Measurements from ENCODE around the gene GNA12. TPM values are rescaled to one million over a fixed set of nuclear protein-coding genes. Genes with fewer than 3 reads are reported as not detected.

Gene GNA12
- total and polyA plus RNA-seq, 2 of the 4 experiments (the other 2 are of a cell fraction), result 14.3 to 93.9 TPM

GRCh38 chr7:2718296-2718965, 125.7 kb downstream of the GNA12 start:
- no peak overlapping the region for H2AFZ ChIP-seq (replicated peaks; ENCODE audit: low read length, poor library complexity)
- dilution Hi-C loops (cut with HindIII; ENCODE audit: low sequenced_read_pairs, unreplicated experiment), result no loop called here
- H2BK20ac ChIP-seq (ENCODE audit: low read depth, low read length), result no peak overlapping the region
- peaks cover 29% of the 10 kb centered on the region for H3K36me3 ChIP-seq (ENCODE audit: control insufficient read depth, insufficient read depth, low read length)
- BruUV-seq (replicated peaks), result no TSS peak
- CTCF ChIA-PET, result interaction anchor here (0.6 to 1.1 kb wide), 3 partner anchors 9 to 103 kb away, joined by 3 to 5 read pairs (median 5); no protein-coding TSS in a partner anchor
- no peak overlapping the region for H3K18ac ChIP-seq (ENCODE audit: low read depth, low read length)
- no peak overlapping the region for H3K27ac ChIP-seq (ENCODE audit: insufficient read depth, low read length)
- H3K27me3 ChIP-seq (ENCODE audit: control insufficient read depth, insufficient read depth, low read length), result no peaks in the 10 kb centered on the region
- H2BK120ac ChIP-seq (ENCODE audit: low read depth, low read length), result no peak overlapping the region
- DNase-seq, result no peak
- peaks cover 11% of the 10 kb centered on the region; the same call in 1 of the 2 replicates for H3K4me1 ChIP-seq (ENCODE audit: control insufficient read depth, insufficient read depth, low read length)
- no peak for TF ChIP-seq RCOR1 (IDR thresholded peaks at IDR 0.05; ENCODE audit: insufficient replicate concordance, low read length)
- ATAC-seq (ENCODE audit: low read depth), result no peak
- 89% methylated on average over 22 of the region's 34 CpGs; no CpG with 5 or more reads in 1 of the 2 experiments for WGBS, 2 experiments (ENCODE audit: extremely low coverage in 2 of 2, insufficient read length in 1 of 2)
- no peak overlapping the region for H4K5ac ChIP-seq (ENCODE audit: low read depth, low read length)
- H3K56ac ChIP-seq (ENCODE audit: extremely low read depth, insufficient read depth, low read length), result no peak overlapping the region
- H3K14ac ChIP-seq (replicated peaks; ENCODE audit: low read depth, low read length), result no peak overlapping the region
- no peak overlapping the region for H2BK15ac ChIP-seq (ENCODE audit: low read depth, low read length)
- POLR2A ChIA-PET (ENCODE audit: unreplicated experiment), result no interaction called here
- intact Hi-C loops (cut with micrococcal nuclease), result no loop called here
- no peak overlapping the region for H3K23ac ChIP-seq (ENCODE audit: low read depth, low read length)
- no peak overlapping the region for H4K91ac ChIP-seq (ENCODE audit: insufficient read depth, low read depth, low read length)
- H3K79me1 ChIP-seq (ENCODE audit: low read depth in 1 of 2, low read length in 2 of 2), result peaks cover 5 to 29% of the 10 kb centered on the region in 2 experiments
- H2BK5ac ChIP-seq (ENCODE audit: low read depth, low read length, poor library complexity, severe bottlenecking), result no peak overlapping the region
- H3K9me1 ChIP-seq (ENCODE audit: insufficient read depth, low read length), result peaks cover 18% of the 10 kb centered on the region
- H2AK5ac ChIP-seq (ENCODE audit: low read depth, low read length), result no peak overlapping the region
- H3K4ac ChIP-seq (ENCODE audit: low read depth, low read length), result no peak overlapping the region
- H4K8ac ChIP-seq (ENCODE audit: low read depth in 2 of 2, low read length in 2 of 2), result no peak overlapping the region
- H3K9ac ChIP-seq (ENCODE audit: low read depth, low read length), result no peak overlapping the region
- peak overlapping the region; percentile 51 for H2AK9ac ChIP-seq (replicated peaks; ENCODE audit: low read depth, low read length, poor library complexity)
- in situ Hi-C loops (cut with MboI; ENCODE audit: low sequenced_read_pairs), result no loop called here
- H3K9me3 ChIP-seq (ENCODE audit: control insufficient read depth, insufficient read depth, low read length), result no peaks in the 10 kb centered on the region
- no peaks in the 10 kb centered on the region for H4K20me1 ChIP-seq (ENCODE audit: insufficient read depth, low read length)
- H3K4me2 ChIP-seq (ENCODE audit: low read depth, low read length), result no peak overlapping the region
- no peak overlapping the region for H3K4me3 ChIP-seq (ENCODE audit: insufficient read depth, low read depth, low read length)

Measured in IMR-90 (cell line).